ENCODE measurements around the gene SPTBN1. TPM values are rescaled to one million over a fixed set of nuclear protein-coding genes. Genes with fewer than 3 reads are reported as not detected.

SPTBN1 gene
- total and polyA plus RNA-seq, 9 donors, result 108 to 314 (median 232) TPM

DNA sequence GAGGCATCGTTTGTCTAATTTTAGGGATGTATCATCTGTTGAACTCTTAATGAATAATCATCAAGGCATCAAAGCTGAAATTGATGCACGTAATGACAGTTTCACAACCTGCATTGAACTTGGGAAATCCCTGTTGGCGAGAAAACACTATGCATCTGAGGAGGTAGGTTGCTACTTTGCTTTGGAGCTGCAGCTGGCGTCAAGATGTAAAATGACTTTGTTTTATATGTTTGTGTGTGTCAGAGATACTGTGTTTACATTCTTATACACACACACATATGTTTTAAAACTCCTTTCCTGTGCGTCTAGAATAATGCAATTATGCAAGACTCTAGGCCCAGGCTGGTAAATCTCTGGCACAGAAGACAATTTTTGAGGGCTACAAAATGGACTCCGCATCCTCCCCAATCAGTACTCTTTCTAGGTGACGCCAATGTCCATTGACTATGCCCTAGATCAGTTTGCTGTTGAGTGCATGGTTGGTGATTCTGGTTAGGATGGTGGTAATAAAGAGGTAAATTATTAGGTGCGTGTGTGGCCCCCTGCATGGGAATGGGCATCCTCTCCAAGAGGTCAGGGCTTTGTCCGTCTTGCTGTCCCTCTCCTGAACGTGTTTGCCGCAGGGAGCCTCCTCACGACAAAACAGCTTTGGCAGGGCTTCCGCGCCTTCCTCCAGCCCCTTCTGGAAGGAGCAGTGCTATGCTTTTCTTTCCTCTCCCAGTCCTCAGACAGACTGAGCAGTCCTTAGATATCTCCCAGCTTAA, 199.1 kb downstream of the SPTBN1 start:
- no peaks in the 10 kb centered on the region for H3K4me1 ChIP-seq (ENCODE audit: insufficient read depth)
- no peak overlapping the region for H3K4me3 ChIP-seq
- DNase-seq, result no peak
- H3K36me3 ChIP-seq, result no peaks in the 10 kb centered on the region
- no peaks in the 10 kb centered on the region for H3K9me3 ChIP-seq
- 87 to 93% (median 91%) methylated on average over 14 of the region's 14 CpGs for WGBS, 3 donors
- TF ChIP-seq, protein P1, sequence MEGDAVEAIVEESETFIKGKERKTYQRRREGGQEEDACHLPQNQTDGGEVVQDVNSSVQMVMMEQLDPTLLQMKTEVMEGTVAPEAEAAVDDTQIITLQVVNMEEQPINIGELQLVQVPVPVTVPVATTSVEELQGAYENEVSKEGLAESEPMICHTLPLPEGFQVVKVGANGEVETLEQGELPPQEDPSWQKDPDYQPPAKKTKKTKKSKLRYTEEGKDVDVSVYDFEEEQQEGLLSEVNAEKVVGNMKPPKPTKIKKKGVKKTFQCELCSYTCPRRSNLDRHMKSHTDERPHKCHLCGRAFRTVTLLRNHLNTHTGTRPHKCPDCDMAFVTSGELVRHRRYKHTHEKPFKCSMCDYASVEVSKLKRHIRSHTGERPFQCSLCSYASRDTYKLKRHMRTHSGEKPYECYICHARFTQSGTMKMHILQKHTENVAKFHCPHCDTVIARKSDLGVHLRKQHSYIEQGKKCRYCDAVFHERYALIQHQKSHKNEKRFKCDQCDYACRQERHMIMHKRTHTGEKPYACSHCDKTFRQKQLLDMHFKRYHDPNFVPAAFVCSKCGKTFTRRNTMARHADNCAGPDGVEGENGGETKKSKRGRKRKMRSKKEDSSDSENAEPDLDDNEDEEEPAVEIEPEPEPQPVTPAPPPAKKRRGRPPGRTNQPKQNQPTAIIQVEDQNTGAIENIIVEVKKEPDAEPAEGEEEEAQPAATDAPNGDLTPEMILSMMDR (IDR thresholded peaks at IDR 0.05), result no peak
- TF ChIP-seq POLR2A (IDR thresholded peaks at IDR 0.05) (no peak), EP300 (IDR thresholded peaks at IDR 0.05) (no peak)
- no peaks in the 10 kb centered on the region for H3K27me3 ChIP-seq
- intact Hi-C loops (cut with DNase I), result no loop called here
- H3K27ac ChIP-seq, result no peak overlapping the region

DNA sequence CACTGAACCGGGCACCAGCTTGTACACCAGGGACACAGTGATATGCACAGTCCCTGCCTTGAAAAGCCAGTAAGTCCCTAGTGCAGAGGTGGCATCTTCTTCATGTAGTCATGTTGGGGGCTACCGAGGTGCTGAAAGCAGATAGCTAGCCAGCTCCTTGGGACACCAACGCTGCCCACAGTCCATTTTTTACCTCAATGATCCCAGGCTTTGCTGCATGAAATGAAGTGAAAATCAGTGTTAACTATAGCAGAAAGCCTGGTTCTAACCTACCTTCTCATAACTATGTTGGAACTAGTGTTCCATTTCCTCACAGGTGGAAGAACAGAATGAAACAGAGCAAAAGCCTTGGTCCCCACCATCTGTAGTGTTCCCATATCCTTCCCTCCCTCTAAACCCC, 200.7 kb downstream of the SPTBN1 start:
- H3K4me3 ChIP-seq, result no peak overlapping the region
- no peaks in the 10 kb centered on the region for H3K36me3 ChIP-seq
- WGBS, 3 donors, result 91 to 94% (median 93%) methylated on average over 3 of the region's 3 CpGs
- TF ChIP-seq POLR2A (IDR thresholded peaks at IDR 0.05) (no peak), EP300 (IDR thresholded peaks at IDR 0.05) (no peak)
- TF ChIP-seq, protein P1 (IDR thresholded peaks at IDR 0.05), result no peak
- no peaks in the 10 kb centered on the region for H3K9me3 ChIP-seq
- no peaks in the 10 kb centered on the region for H3K27me3 ChIP-seq
- no peak overlapping the region for H3K27ac ChIP-seq
- no peaks in the 10 kb centered on the region for H3K4me1 ChIP-seq (ENCODE audit: insufficient read depth)
- DNase-seq, result no peak
- intact Hi-C loops (cut with DNase I), result no loop called here

DNA sequence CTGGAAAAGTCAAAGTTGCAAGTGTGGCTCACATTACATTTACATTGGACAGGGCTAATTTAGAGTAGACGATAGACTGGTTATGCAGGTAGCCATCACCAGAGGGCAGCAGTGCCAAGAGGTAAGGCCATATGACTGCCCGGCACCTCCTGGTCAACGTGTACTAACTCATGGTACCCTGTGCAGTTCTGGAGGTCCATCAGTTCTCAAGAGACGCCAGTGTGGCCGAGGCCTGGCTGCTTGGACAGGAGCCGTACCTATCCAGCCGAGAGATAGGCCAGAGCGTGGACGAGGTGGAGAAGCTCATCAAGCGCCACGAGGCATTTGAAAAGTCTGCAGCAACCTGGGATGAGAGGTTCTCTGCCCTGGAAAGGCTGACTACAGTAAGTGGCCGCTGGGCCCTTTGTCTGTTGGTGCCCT, 201.5 kb downstream of the SPTBN1 start:
- WGBS, 3 donors, result 86 to 89% (median 88%) methylated on average over 12 of the region's 12 CpGs
- H3K4me1 ChIP-seq (ENCODE audit: insufficient read depth), result no peaks in the 10 kb centered on the region
- no peaks in the 10 kb centered on the region for H3K36me3 ChIP-seq
- no peaks in the 10 kb centered on the region for H3K27me3 ChIP-seq
- intact Hi-C loops (cut with DNase I), result no loop called here
- no peaks in the 10 kb centered on the region for H3K9me3 ChIP-seq
- peak in 1 of 5 donors; percentile 60 for DNase-seq
- no peak overlapping the region for H3K4me3 ChIP-seq
- no peak for TF ChIP-seq POLR2A (IDR thresholded peaks at IDR 0.05)
- TF ChIP-seq EP300 (IDR thresholded peaks at IDR 0.05), result no peak
- TF ChIP-seq, protein P1 (IDR thresholded peaks at IDR 0.05), result peak in 1 of 3 donors; percentile 35
- no peak overlapping the region for H3K27ac ChIP-seq

DNA sequence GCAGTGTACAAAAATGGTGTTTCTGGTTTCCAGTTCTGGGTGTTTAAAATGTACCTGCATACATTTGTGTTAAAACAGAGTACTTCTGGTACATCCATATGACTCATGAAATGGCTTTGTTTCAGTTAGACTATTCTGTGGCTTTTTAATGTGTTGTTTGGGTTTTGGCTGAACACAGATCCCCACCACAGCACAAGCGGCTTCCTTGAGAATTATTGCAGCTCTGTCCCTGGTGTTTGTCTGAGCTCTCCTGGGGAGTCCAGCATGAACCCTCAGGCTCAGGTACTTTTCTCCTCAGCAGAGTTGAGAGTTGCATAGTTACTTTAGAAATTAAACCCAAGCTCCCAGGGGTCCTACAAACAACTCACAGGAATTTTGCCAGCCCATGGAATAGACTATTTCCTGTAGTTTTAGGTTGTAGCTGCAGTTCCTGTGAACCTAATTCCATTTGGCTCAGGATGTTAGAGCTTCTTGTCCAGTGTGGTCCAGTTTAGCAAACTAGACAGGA, 202.5 kb downstream of the SPTBN1 start:
- 32 to 60% (median 37%) methylated on average over 1 of the region's 1 CpG for WGBS, 3 donors
- no peaks in the 10 kb centered on the region for H3K27me3 ChIP-seq
- intact Hi-C loops (cut with DNase I), result no loop called here
- no peaks in the 10 kb centered on the region for H3K9me3 ChIP-seq
- no peaks in the 10 kb centered on the region for H3K4me1 ChIP-seq (ENCODE audit: insufficient read depth)
- no peak overlapping the region for H3K4me3 ChIP-seq
- TF ChIP-seq POLR2A (IDR thresholded peaks at IDR 0.05), result no peak
- no peak for TF ChIP-seq EP300 (IDR thresholded peaks at IDR 0.05)
- TF ChIP-seq, protein P1 (IDR thresholded peaks at IDR 0.05), result no peak
- no peak for DNase-seq
- no peak overlapping the region for H3K27ac ChIP-seq
- no peaks in the 10 kb centered on the region for H3K36me3 ChIP-seq

Measured in ovary (tissue), 9 donors.